Esophagus (tissue), 2 donors: ENCODE measurements around the gene UHRF1. TPM values are rescaled to one million over a fixed set of nuclear protein-coding genes. Genes with fewer than 3 reads are reported as not detected.

ENCODE experiments used
- H3K27ac ChIP-seq, 2 donors: one replicate each; pipeline ENCODE4 v1.5.1; 2013; ENCODE audit warnings: low read depth in 2 of 2, mild to moderate bottlenecking in 2 of 2, inconsistent platforms in 1 of 2, low read length in 1 of 2, moderate library complexity in 1 of 2
- H3K27me3 ChIP-seq, 2 donors: one replicate each; pipeline ENCODE4 v1.6.1; 2013; ENCODE audit warnings: low read length in 2 of 2, control low read depth in 1 of 2, mild to moderate bottlenecking in 1 of 2; ENCODE audit not compliant: insufficient read depth in 2 of 2, control insufficient read depth in 1 of 2
- H3K36me3 ChIP-seq, 2 donors: one replicate each; pipeline ENCODE4 v1.6.1; 2013; ENCODE audit warnings: low read length in 1 of 2; ENCODE audit not compliant: control insufficient read depth in 2 of 2, insufficient read depth in 2 of 2
- H3K4me1 ChIP-seq, 2 donors: one replicate each; pipeline ENCODE4 v1.6.1; 2013; ENCODE audit warnings: low read length in 1 of 2; ENCODE audit not compliant: control insufficient read depth in 2 of 2, insufficient read depth in 2 of 2
- H3K4me3 ChIP-seq, 2 donors: one replicate each; pipeline ENCODE4 v1.5.1; 2013; ENCODE audit warnings: low read length in 2 of 2, mild to moderate bottlenecking in 2 of 2, low read depth in 1 of 2, moderate library complexity in 1 of 2
- H3K9me3 ChIP-seq, 2 donors: one replicate each; pipeline ENCODE4 v1.6.1; 2013; ENCODE audit warnings: mild to moderate bottlenecking in 2 of 2, low read depth in 1 of 2, low read length in 1 of 2, moderate library complexity in 1 of 2; ENCODE audit not compliant: control insufficient read depth in 2 of 2, insufficient read depth in 1 of 2
- WGBS, 2 donors: extraction: QIAGEN DNeasy Blood & Tissue Kit; methylation state at CpG; one replicate each; pipeline ENCODE4 v1.1.7; 2013; 5-methylcytosine and 5-hydroxymethylcytosine counted together
- polyA plus RNA-seq, 2 donors: library from polyadenylated mRNA; stranded (reverse); fragments of 200-250 nt; gene quantifications; one replicate each; pipeline ENCODE4 v1.2.3, GENCODE V29; 2013
- donor health status: healthy with polysubstance abuse.
- donor health status: Bipolar disorder and iron deficiency.

The UHRF1 gene
- polyA plus RNA-seq, result 1 to 10 TPM; 7.8 to 10.0 TPM

DNA sequence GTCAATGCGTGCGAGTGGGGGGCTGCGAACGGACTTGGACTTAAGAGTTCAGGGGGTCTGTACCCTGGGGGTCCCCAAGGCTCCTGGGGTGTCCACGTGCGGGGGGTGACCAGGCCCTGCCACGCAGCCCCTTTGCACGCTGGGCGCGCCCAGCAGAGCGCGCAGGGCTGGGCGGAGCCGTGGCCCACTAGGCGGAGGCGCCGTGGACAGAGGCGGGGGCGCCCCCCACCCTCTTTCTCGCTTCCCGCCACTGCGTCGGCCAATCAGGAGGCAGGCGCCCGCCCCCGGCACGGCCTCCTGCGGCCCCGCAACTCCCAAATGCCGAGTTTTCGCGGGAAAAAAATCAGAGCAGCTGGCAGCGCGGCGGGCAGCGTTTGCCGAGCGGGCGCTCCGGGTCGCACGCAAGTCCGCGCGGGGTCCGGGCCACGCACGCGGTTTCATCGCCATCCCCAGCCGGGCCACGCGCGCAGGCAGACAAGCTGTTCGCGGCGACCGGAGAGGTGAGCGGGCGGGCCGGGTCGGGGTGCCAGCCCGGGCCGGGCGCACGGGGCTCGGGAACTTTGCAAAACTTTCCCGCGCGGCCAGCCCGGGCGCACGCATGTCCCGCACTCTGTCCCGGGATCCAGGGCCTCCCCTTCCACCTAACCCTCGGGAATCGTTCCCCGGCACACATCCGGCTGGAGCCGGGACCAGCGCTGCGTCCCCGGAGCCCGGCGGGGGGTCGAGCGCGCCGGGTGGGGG lies at the start of gene UHRF1:
Gene UHRF1, plus strand, starts transcription at position 346 of the 741 bp plus-strand sequence. CDS start 1,385 bp downstream, outside the sequence.
- H3K27ac ChIP-seq, result peak within 1 kb of the TSS; percentile 17 to 33
- 2 to 3% methylated on average over 77 to 89 of the region's 89 CpGs for WGBS, 2 donors

DNA sequence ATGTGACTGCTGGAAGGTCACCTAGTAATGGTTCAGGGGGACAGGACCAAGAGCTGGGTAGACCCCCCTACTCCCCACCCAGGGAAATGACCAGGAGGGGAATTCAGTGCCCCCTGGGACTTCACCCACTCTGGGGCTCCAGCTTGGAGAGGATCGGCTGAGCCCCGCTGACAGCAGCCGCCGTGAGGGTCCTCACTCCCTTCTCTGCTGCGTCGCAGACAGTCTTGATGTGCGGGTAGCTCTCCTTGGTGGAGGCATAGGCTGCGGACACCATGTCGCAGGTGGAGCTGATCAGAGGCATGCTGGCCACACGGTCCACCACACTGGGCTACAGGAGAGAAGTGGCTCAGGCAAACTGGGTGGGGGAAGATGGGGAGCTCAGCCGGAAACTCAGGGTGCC lies 49.6 kb upstream of the UHRF1 start:
- Histone ChIP-seq H3K27me3 (no peaks in the 10 kb centered on the region), H3K27ac (no peak overlapping the region), H3K9me3 (no peaks in the 10 kb centered on the region), H3K4me3 (no peak overlapping the region), H3K36me3 (peaks cover 12 to 29% of the 10 kb centered on the region in 2 donors), H3K4me1 (peaks cover 2 to 5% of the 10 kb centered on the region in 2 donors)
- 95 to 96% methylated on average over 11 of the region's 11 CpGs for WGBS, 2 donors

More for the DNA sequence above, at the start of gene UHRF1:
- H3K4me1 ChIP-seq, result peaks cover 5 to 20% of the 10 kb centered on the region in 2 donors
- peak within 1 kb of the TSS; percentile 71 to 78 for H3K4me3 ChIP-seq
- no peaks in the 10 kb centered on the region for H3K27me3 ChIP-seq
- no peaks in the 10 kb centered on the region for H3K36me3 ChIP-seq
- no peaks in the 10 kb centered on the region for H3K9me3 ChIP-seq

DNA sequence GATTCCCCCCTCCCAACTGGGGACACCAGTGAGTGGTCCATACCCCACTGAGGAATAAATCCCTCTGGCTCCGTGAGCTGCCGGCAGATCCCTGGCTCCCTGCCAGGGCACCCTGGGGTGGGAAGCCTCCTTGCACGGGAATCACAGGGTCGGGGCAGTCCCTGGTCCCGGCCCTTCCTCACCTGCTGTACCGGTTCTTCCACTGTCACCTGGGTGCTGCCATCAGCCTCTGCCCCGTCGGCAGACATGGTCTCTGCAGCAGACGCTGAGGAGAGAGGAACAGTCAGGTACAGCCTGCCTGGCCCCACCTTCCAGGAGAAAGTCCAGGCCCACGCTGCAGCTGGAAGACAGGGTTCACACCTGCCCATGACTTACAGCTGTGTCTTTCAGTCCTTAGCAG lies 48.2 kb upstream of the UHRF1 start:
- Histone ChIP-seq H3K4me3 (no peak overlapping the region), H3K4me1 (peaks cover 3 to 6% of the 10 kb centered on the region in 2 donors), H3K27me3 (no peaks in the 10 kb centered on the region), H3K36me3 (peaks cover 9 to 26% of the 10 kb centered on the region in 2 donors), H3K9me3 (no peaks in the 10 kb centered on the region), H3K27ac (peak overlapping the region; percentile 22 to 51)
- WGBS, 2 donors, result 38 to 49% methylated on average over 9 to 10 of the region's 10 CpGs

DNA sequence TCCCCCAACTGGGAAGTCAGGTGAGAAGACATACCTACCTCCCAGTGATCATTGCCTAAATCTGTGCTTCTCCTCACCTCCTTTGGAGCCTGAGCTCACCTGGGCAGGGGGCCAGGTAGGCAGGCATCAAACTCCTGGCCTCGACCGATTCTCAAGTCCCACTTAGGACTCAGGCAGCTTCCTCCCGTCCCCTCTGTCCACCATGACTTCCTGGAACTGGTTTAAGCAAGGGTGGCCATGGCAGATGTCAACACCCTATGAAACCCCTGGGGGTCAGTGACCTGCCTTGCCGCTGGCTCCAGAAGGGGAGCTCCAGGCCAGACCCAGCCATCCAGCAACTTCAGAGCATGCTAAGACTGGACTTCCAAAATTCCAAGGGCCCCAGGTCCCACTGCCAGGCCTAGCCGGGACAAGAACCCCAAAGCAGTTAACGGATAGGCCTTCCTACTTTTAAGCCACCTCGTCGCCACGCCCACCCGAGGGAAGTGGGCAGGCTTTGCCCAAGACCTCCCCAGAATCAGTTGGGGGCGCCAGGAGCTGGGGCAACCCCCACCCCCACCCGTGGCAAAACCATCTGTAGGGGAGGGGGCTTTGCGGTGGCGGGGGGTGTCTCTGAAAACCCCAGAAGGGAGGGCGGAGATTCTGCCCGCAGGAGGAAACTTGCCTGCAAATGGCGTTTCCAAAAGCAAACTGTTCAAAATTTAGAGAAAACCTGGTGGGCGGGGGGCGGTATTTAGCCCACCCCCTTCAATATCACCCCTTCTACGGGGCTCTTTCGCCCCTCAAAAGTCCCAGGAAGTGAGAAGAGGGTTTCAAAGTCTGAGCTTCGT lies 42.5 kb upstream of the UHRF1 start:
- no peaks in the 10 kb centered on the region for H3K27me3 ChIP-seq
- 2% methylated on average over 22 of the region's 22 CpGs for WGBS, 2 donors
- peak overlapping the region; percentile 93 to 97 for H3K27ac ChIP-seq
- H3K4me1 ChIP-seq, result peaks cover 4 to 11% of the 10 kb centered on the region in 2 donors
- peak overlapping the region; percentile 48 to 95 for H3K4me3 ChIP-seq
- no peaks in the 10 kb centered on the region for H3K9me3 ChIP-seq
- peaks cover 0 to 8% of the 10 kb centered on the region in 2 donors for H3K36me3 ChIP-seq

DNA sequence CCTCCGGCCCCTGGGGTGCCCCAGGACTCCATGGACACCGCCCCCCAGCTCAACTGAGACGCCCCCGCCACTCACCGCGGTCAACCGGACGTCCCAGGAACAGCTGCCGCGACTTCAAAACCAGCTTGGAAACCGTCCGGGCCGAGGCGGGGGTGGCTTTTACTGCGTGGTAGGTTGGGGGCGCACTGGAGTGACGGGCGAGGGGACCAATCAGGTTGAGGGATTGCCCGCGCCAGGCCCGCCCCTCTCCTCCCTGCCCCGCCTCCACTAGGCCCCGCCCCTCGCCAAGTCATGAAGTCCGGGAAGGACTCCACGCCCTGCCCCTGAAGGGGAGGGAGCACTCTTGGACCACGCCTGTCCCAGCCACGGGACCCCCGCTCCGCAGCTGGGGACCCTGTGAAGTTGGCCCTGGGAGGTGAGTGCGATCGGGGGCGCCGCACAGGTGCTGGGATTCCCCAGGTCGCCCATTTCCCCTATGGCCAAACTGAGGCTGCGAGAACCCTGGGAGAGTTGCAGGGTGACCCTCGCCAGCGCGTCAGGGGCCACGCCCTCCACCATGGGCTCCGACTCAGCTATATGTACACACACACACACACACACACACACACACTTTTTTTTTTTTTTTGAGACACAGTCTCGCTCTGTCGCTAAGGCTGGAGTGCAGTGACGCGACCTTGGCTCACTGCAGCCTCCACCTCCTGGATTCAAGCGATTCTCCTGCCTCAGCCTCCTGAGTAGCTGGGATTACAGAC lies 41.6 kb upstream of the UHRF1 start, which contains the start of gene PLIN3:
Gene PLIN3, minus strand, starts transcription at position 134 of the 752 bp plus-strand sequence. CDS start 6,273 bp downstream, outside the sequence.
- Histone ChIP-seq H3K9me3 (no peaks in the 10 kb centered on the region), H3K27ac (peak within 1 kb of the TSS; percentile 93 to 97), H3K4me3 (peak within 1 kb of the TSS; percentile 69 to 95), H3K27me3 (no peaks in the 10 kb centered on the region), H3K36me3 (peaks cover 0 to 5% of the 10 kb centered on the region in 2 donors), H3K4me1 (peaks cover 4 to 11% of the 10 kb centered on the region in 2 donors)
- WGBS, 2 donors, result 3 to 4% methylated on average over 41 to 46 of the region's 46 CpGs

DNA sequence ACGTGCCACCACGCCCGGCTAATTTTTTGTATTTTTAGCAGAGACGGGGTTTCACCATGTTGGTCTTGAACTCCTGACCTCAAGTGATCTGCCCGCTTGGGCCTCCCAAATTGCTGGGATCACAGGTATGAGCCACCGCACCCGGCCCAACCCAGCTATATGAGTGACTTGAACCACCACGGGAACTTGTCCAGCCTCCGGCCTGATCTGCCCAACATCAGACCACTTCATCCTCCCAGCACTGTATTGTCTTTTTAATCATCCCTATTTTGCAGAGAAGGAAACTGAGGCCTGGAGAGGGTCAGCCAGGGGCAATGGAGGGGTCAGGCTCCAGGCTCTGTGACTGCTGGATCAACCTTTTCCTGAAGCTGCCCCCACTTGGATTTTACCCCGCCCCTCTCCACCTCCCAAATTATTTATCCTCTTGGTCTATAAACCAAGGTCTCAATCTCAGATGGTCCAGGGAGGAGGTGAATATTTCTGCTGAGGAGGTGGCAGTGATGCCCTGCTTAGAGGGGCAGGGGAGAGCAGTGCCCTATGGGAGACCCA lies 40.9 kb upstream of the UHRF1 start:
- Histone ChIP-seq H3K4me3 (no peak overlapping the region), H3K27me3 (no peaks in the 10 kb centered on the region), H3K4me1 (peaks cover 4 to 11% of the 10 kb centered on the region in 2 donors), H3K9me3 (no peaks in the 10 kb centered on the region), H3K27ac (peak overlapping the region in 1 of 2 donors; percentile 91), H3K36me3 (peaks cover 0 to 4% of the 10 kb centered on the region in 2 donors)
- WGBS, 2 donors, result 55 to 57% methylated on average over 10 of the region's 10 CpGs

DNA sequence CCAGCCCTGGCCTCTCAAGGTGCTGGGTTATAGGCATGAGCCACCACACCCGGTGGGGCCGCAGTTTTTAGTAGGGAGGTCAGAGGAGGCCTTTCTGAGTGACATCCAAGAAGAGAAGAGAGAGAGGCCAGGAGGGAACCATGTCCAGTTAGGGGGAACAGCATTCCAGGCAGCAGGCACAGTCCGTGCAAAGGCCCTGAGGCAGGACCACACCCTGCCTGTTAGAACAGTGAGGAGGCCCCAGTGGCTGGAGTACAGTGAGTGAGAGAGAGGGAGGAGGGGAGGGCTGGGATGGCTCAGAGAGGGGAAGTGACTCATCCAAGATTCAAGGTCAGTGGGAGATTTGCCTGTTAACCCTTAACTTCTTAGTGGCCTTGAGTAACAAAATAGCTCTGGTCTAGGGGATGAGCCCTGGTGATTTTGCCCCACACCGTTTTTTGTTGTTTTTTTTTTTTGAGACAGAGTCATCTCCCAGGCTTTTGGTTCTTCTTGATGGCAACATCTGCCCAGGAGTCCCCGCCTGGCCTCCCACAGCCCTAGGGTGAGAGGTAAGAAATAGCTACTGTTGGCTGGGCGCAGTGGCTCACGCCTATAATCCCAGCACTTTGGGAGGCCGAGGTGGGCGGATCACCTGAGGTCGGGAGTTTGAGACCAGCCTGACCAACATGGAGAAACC lies 39.1 kb upstream of the UHRF1 start:
- Histone ChIP-seq H3K9me3 (no peaks in the 10 kb centered on the region), H3K4me1 (peaks cover 4 to 11% of the 10 kb centered on the region in 2 donors), H3K36me3 (no peaks in the 10 kb centered on the region), H3K27ac (peak overlapping the region; percentile 52 to 86), H3K4me3 (no peak overlapping the region), H3K27me3 (no peaks in the 10 kb centered on the region)
- 57 to 61% methylated on average over 10 of the region's 10 CpGs for WGBS, 2 donors

DNA sequence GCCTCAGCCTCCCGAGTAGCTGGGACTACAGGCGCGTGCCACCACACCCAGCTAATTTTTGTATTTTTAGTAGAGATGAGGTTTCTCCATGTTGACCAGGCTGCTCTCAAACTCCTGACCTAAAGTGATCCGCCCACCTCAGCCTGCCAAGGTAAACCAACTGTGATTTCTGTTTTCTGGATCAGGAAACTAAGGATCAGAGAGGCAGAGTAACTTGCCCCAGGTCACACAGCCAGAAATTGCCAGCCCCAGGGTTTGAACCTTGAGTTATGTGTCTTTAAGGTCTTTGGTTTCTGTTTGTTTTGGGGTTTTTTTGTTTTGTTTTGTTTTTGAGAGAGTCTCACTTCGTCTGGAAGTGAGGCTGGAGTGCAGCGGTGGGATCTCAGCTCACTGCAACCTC lies 37.6 kb upstream of the UHRF1 start:
- H3K27me3 ChIP-seq, result no peaks in the 10 kb centered on the region
- H3K4me3 ChIP-seq, result no peak overlapping the region
- no peaks in the 10 kb centered on the region for H3K9me3 ChIP-seq
- 74 to 77% methylated on average over 6 of the region's 6 CpGs for WGBS, 2 donors
- peaks cover 0 to 4% of the 10 kb centered on the region in 2 donors for H3K4me1 ChIP-seq
- no peak overlapping the region for H3K27ac ChIP-seq
- H3K36me3 ChIP-seq, result no peaks in the 10 kb centered on the region
